HG03060 (cell line): ENCODE data around the gene PRKCE.

ENCODE experiments used
- ATAC-seq: cut with Tn5 transposase; IDR thresholded peaks from one replicate; pipeline ENCODE4 v1.9.1; 2021; ENCODE audit warnings: low read depth, moderate number of reproducible peaks; ENCODE audit not compliant: unreplicated experiment

Gene PRKCE

DNA sequence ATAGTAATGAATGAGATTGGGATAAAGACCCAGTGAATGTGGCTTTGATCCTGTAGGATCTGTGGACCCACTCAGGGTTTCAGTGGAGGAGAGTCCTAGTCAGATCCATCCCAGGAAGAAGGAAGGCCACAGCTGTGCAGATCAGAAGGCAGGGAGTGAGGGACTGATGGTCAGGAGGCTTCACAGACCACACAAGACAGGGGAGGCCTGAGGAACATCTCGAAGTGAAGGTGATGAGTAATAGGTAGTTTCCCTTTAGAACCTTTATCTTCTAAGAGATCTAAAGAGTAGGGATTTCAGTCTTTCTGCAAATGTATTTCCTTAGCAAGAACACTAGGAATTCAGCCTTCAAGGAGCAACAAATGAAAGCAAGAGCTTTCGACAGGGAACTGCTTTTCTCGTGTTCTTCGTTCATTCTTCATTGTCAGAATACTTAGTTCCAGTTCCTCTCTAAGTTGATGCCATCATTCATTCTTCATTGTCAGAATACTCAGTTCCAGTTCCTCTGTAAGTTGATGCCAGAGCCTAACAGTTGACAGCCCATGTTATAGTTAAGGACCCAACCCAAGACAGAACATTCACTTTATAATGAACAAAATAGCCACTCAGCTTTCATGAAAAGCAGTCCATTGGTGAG lies 495.5 kb downstream of the PRKCE start:
- ATAC-seq, result no peak

DNA sequence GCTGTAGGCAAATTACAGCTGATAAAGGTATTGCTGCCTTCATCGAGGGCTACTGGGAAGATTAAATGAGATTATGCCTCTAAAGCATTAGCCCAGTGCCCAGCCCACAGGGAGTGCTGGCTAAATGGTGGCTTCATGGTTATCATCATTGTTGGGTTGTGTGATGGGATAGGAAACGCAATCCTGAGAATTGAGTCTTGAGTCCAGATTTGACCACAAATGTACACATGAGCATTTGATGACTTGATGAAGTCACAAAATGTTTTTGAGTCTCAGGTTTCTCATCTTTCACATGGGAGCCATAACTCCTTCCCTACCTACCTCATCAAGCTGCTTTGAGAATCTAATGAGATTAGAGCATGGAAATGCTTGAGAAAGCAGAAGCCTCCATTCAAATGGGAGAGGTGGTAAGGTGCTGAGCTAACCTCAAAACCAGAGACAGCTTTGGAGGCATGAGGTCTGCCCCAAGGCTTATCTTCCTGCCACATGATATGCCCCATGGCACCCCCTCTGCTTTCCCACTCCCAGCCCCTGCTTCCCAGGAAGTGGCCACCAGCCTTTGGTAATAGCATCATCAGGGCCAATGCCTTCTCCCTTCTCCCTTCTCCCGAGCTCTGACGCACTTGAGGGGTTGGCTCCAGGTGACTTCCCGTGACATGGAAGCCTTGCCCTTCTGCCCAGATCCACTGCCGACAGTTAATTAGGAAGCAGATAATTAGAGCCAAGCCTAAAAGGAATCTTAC lies 496.3 kb downstream of the PRKCE start:
- no peak for ATAC-seq

DNA sequence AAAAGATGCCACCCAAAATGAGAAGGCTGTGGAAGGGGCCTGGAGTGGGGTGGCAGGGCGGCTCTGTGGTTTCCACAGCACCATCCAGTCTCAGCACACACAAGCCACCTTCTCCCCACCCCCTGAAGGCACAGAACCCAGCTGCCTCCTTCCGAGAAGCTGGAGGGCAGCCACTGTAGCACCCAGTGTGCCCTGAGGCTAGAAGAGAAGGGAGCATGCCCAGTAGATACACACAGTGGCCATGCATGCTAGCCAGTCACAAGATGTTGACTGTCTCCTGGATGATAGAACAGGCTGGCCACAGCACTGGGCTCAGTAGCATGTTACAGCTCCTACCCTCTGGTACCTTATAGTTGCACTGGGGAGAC lies 496.9 kb downstream of the PRKCE start:
- no peak for ATAC-seq

DNA sequence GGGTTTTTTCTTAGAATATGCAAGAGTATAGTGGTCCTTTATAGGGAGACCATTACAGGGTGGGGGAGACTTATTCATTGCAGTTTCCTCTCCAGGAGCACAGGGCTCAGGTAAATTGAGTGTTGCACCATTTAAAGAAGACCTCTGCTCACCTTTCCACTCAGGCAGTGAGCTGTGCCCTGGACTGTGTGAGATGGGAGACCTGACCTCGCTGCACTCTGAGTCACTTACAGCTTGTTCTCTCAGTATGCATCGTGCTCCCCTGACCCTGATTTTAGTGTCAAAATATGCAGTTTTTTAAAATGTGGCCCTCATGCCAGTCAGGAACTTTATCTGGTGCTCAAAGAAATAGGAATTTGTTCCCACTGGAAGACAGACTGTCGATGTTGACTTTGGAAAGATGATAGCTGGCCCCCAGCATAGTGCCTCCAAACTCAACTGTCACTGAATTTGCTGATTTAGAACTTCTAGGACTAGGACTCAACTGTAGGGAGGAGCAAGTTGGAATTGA lies 499.0 kb downstream of the PRKCE start:
- no peak for ATAC-seq

DNA sequence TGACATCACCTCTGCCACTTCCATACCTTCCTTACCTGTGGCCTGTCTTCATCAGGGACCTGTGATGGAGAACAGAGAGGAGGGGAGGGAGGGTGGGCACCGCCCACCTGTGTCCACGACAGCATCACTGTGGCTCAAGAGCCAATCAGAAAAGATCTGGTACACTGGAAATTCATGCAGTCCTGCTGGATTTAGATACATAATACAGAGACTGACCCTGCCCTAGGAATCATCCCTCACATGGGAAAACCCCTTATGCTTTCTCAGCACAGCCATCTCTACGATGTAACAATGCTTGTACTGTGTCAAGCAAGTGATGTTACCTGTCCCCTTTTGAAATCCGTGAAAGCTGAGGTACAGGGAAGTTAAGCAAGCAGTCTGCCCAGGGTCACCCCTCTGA lies 500.1 kb downstream of the PRKCE start:
- no peak for ATAC-seq

DNA sequence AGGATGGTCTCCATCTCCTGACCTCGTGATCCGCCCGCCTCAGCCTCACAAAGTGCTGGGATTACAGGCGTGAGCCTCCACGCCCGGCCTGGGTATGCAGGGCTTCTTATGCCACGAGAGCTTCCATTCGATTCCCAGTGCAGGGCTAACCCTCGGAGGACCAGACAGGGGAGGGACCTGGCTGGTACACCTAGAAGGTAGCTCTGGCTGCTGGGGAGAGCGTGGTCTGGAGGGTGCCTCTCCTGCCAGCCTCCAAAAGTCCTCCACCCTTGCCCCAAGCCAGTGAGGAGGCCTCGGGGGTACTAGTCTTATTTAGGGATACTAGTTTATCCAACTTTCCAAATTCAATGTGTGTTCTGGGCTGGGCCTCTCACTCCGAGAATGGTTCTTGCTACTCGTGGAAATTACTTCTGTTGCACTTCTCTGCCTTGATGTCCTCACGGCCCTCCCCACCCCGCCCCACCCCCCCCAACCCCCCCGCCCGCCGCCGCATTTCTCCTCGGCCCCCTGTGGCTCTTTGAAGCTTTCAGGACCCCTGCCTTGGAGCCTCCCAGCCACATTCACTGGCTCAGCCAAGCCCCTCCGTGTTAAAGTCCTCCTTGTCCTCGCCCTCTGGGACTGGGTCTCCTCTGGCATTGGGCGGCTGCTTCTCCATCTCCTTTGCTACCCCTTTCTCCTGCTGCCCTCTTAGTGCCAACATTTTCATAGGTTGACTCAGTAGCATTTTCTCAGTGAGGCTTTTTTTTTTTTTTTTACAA lies 502.7 kb downstream of the PRKCE start:
- no peak for ATAC-seq

DNA sequence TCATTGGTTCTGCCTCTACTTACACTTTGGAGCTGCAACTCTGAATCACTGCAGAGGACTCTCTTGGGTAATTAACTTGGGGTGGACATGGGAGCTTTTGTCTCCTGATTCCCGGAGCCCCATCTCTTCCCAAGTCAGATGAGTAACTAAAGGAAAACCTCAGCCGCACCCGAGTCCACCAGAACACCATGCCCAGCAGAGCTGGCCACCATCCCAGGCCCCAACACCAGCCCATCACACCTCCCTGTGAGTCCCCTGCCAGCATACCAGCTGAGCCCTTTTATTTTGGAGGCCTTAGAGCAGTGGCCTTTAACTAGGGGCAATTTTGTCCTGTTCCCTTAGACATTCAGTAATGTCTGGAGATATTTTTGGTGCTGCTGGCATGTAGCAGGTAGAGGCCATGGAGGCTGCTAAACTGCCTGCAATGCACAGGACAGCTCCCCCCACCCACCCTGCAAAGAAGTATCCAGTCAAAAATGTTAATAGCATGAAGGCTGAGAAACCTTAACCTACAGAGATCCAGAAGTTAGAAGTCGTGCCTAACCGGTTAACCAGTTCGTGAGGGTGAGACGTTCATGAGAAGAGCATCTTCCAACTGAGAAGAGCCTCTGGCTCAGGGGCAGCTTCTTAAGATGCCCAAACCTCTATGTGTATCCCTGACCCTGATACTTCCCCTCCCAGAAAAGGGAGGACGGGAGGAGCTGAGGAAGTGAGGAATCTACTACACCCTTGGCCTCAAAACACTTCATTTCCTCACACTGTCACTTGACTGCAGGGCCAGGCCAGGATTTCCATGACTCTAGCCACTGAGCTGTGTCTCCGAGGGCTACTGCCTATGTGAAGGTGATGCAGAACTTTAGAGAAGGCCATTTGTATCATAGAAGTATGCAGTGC lies 505.8 kb downstream of the PRKCE start:
- no peak for ATAC-seq

DNA sequence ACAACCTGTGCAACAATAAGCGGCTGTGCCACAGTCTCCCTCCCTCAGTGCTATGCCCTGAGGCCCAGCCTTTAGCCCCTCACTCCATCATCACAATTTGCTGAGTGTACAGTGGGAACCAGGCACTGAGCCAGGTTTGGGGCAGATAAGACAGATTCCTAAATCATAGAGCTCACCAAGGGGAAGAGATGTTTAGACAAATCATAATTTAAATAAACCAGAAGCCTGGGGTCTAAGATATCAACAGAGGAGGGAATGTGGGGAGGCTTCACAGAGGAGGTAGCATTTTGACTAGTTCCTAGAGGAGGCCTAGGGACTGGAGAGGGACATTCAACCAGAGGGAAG lies 506.5 kb downstream of the PRKCE start:
- no peak for ATAC-seq

DNA sequence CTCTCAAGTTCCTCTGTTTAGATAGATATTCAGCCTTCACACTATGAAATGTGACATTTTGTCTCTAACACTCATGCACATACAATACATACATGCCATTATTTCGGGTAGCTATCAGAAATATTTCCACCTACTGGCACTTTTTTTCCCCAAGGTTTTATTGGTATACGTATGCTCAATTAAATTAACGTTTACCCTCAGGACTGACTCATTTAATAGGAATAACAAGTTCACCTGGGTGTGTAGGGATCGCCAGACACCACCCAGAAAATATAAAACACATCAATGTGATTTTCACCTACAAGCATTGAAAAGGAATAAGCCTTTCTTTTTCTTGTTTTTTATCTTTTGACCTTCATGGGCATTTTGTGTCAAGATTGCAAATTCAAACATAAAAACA lies 507.2 kb downstream of the PRKCE start:
- no peak for ATAC-seq

DNA sequence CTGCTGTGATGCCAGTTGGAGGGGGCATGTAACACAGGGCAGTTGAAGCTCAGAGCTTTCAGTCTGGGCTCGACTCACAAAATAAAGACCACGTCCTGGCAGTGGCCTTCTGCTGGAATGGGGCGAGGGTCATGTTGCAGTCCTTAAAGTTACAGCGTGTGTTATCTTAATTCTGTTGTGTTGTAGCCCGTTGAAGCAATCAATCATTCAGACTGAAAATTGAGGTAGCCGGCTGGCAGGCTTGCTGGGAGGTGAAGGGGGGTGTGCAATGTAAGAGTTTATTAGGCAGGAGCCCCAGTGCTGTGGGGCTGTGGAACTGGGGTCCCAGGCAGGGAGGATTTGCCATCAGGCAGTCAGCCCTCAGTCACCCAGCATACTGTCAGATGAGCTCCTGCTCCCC lies 508.9 kb downstream of the PRKCE start:
- ATAC-seq, result no peak

DNA sequence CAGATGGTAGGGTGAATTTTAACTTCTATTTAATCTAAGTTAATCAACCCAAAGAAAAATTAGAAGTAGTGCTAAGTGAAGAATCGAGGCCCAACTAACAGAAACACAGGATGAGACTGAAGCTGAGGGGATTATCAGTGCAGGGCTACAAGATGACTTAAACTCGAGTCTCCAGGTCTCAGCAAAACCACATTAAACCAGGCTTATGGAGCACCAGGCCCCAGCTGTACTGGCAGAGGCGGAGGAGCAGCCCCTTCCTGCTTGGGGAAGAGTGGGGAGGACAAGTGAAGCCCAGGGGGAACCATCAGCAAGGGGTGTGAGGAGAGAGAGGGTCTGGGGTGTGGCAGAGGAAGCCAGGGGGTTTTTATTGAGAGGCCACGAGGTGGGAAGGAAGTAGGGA lies 509.8 kb downstream of the PRKCE start:
- ATAC-seq, result no peak

DNA sequence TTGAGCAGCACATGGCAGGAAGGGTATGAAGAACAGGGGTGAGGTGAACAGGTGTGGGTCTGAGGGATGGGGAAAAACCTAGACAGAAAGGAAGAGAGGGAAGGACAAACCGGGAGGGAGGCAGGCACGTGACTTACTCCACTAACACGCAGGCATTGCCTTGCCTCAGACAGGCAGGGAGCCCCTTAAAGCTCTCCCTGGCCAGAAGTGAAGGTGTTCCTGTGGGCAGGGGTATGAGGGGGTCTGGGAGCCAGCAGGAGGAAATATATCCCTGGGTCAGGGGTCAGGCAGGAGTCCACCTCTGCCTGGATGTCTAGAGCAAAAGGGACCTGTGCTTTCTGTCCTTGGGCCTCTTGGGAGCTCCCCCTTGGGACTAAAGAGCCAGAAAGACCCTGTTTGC lies 510.4 kb downstream of the PRKCE start:
- no peak for ATAC-seq

DNA sequence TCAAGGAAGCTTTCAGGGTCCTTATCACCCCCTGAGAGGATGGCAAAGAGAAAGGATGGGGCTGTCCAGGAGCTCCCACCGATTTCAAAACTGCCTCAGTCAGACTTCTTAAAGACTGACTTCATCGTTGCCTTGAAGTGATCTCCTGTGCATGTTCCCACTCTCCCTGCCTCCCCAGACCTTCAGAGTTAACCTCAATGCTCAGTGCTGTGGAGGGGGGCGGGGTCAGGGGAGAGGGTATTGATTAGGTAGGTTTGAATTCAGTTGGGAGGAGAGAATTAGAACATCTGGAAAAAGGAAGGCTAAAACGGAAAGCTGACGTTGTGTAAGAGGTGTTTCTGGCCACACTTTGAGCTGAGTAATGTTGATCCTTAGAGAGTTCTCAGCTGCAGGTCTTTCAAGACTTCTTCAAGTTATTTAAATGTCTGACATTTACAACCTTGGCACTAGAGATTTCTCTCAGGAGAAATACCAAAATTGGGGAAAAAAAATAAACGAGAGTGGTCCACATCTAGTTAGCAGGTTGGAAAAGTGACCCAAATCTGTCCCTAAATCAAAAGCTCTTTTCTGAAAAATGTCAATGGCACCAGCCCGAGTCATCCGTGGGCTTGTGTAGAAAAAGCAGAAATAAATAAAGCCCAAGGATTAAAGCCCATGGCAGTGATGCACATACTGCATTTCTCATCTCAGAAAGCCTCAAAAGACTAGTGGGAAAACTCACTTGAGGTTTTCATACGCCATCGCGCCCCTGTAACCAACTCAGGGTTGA lies 511.0 kb downstream of the PRKCE start:
- ATAC-seq, result no peak

DNA sequence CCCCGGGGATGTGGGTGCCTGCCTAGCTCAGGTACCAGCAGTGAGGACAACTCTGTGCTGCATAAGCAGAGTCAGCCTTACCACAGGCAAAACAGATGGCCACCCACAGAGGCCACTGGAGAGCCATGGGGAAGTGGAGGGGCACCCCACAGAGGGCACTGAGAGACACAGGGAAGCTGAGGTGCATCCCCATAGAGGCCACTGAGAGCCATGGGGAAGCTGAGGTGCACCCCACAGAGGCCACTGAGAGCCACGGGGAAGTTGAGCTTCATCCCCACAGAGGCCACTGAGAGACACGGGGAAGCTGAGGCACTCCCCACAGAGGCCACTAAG lies 511.6 kb downstream of the PRKCE start:
- ATAC-seq, result no peak

DNA sequence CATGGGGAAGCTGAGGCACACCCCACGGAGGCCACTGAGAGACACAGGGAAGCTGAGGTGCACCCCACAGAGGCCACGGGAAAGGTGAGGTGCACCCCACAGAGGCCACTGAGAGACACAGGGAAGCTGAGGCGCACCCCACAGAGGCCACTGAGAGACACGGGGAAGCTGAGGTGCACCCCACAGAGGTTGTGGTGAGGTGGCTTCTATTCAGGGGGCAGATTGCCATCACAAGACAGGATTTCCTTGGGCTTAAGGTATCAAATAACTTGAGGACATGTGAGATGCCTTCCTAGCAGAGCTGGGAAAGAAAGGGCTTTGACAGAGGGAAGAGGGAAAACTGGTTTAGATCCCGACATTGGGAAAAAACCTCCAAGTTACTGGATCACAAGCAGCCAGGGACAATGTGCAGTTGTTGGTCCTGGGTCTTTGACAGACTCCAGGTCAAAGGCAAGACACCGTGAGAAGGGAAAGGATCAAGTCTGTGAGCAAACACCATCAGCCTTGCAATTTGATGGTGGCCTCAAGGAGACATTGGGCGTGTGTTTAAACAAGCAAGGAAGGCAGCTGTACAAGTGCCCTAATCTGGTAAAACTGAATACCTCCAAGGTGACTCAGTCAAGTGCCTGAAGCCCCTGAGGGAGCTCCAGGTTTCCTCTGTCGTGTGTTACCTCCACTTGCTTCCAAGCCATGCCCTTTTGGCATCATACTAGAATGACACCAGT lies 512.5 kb downstream of the PRKCE start:
- no peak for ATAC-seq

DNA sequence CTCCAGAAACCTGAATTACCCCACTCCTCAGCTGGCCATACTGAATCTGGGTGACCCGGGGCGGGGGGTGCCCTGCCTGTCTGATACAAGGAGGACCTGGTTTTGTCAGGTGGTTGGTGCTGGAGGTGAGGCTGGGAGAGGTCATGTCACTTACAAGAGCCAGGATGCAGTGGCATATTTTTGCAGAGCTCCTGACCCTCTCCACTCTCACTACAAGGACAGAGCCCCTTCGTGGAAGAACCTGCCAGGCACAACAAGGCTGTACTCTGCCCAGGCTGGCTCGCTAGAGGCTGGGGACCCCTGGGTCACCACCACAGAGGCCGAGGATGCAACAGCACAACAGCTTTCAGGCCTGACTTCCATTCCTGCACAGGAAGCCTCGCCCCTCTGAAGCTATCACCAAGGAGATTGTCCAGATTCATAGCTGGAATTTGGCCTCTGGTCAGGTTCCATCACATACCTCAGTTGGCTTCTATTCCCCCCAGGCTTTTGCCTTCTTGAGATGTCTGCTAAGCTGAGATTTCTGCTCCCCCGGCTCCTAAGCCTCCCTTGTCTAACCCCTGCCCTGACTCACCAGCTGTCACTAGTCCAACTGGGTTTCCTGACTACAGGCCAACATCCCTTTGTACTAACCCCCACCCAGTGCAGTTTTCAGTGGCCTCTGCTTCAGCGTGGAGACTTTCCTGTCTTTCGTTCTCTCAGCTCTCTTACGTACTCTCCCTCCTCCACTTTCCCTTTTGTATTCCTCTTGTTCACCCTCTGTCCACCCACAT lies 513.2 kb downstream of the PRKCE start:
- ATAC-seq, result no peak

DNA sequence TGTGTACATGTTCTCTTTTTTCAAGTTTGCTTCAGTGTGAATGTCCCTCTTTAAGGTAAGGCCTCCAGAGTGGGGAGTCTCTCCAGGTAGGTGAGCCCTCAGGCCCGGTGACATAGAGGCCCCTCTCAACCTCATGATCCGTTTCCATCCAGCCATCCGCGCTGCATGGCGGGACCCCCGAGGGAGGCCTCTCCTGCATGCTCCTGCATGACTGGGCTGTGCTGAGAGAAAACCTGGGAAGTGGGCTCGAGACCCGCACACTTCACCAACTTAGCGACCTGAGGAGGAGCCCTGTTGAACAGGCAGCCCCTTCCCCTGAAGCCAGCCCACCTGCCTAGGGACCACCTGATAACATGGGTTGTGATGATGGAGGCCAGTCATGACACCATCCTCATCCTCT lies 514.4 kb downstream of the PRKCE start:
- no peak for ATAC-seq

DNA sequence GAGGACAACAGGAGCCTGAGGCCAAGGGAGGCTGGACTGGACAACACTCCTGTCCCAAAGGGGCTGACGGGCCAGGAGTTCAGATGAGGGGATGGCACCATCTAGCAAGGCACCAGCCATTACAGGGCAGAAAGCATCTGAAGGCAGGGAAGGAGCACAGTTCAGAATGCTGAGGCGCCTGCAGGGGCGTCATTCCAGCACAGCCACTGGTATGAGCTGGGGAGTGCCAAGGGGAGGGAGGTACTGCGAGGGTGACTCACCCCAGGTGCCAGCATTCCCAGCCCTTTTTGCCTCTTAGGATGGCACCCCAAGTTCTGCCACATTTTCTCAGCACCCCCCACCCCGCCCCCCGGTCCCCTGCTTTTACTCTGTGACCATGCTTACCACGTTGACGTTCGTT lies 515.9 kb downstream of the PRKCE start:
- ATAC-seq, result no peak

DNA sequence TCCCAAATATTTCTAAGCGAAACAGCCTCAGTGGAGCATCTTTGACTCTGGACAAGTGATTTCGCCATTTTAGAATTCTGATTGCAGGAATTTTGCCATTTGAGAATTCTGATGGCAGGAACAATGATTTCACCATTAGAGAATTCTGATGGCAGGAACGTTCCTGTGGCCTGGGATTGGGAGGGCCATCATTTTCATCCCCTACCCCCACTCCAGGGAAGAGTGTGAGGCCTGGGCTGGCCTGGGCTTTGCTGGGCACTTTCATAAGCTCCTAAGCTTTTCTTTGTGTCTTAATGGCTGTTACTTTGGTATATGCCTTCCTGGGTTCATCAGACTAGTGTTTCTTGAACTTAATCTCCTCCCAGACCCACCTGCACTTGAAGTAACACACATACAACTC lies 516.4 kb downstream of the PRKCE start:
- ATAC-seq, result no peak
